ENCODE results near the gene SPOPL. TPM values are rescaled to one million over a fixed set of nuclear protein-coding genes. Genes with fewer than 3 reads are reported as not detected.
"Not testable (repeated sequence)": the region's sequence is repeated elsewhere in the genome, so short reads cannot be mapped to it uniquely, and the experiment has no call there.

SPOPL gene
- total and polyA plus RNA-seq, 8 donors, result 3.1 to 60.0 (median 9.6) TPM

DNA sequence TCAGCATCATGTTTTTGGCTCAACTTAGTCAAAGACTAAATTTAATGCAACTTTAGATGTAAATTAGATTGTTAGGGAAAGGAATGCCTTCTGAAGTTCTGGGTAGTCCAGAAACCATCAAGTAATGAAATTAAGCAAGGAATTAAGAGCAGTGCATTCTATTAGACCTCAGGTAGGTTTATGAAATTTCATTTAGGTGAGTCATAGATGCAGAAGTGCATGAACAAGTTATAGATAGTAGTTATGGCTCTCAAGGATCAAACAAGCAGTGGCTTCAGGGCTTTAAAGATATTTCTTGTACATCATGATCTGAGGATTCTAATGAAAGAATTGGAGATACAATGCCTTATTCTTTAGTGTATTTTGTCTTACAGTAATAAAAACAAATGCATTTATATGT, 25.4 kb upstream of the SPOPL start:
- no peak for TF ChIP-seq EP300 (IDR thresholded peaks at IDR 0.05)
- TF ChIP-seq CTCF (IDR thresholded peaks at IDR 0.05), result no peak
- no peak for TF ChIP-seq POLR2A (IDR thresholded peaks at IDR 0.05)
- TF ChIP-seq POLR2AphosphoS5 (IDR thresholded peaks at IDR 0.05), result no peak
- Histone ChIP-seq H3K27me3 (no peaks in the 10 kb centered on the region), H3K4me1 (no peaks in the 10 kb centered on the region), H3K27ac (no peak overlapping the region), H3K36me3 (no peaks in the 10 kb centered on the region), H3K4me3 (no peak overlapping the region), H3K9me3 (no peaks in the 10 kb centered on the region)
- intact Hi-C loops (cut with DNase I; ENCODE audit: low total_unique reads), result no loop called here
- DNase-seq, result no peak

- H3K9me3 ChIP-seq, result no peaks in the 10 kb centered on the region
- H3K4me1 ChIP-seq, result no peaks in the 10 kb centered on the region
- intact Hi-C loops (cut with DNase I; ENCODE audit: low total_unique reads), result no loop called here
- 93 to 98% (median 97%) methylated on average over 4 of the region's 4 CpGs for WGBS, 5 donors
- DNase-seq, result no peak
- TF ChIP-seq POLR2A (IDR thresholded peaks at IDR 0.05) (no peak), EP300 (IDR thresholded peaks at IDR 0.05) (no peak), CTCF (IDR thresholded peaks at IDR 0.05) (no peak), POLR2AphosphoS5 (IDR thresholded peaks at IDR 0.05) (no peak)
- H3K27me3 ChIP-seq, result no peaks in the 10 kb centered on the region
- H3K4me3 ChIP-seq, result no peak overlapping the region
- no peak overlapping the region for H3K27ac ChIP-seq
- H3K36me3 ChIP-seq, result no peaks in the 10 kb centered on the region
Observed at GRCh38 chr2:138476940-138477339, 24.6 kb upstream of the SPOPL start.

- H3K27ac ChIP-seq; intact Hi-C loops (cut with DNase I; ENCODE audit: low total_unique reads); H3K36me3 ChIP-seq; DNase-seq; H3K9me3 ChIP-seq; H3K4me3 ChIP-seq; H3K4me1 ChIP-seq; H3K27me3 ChIP-seq: not testable (repeated sequence)
Observed at GRCh38 chr2:138482796-138483195, 18.8 kb upstream of the SPOPL start.

DNA sequence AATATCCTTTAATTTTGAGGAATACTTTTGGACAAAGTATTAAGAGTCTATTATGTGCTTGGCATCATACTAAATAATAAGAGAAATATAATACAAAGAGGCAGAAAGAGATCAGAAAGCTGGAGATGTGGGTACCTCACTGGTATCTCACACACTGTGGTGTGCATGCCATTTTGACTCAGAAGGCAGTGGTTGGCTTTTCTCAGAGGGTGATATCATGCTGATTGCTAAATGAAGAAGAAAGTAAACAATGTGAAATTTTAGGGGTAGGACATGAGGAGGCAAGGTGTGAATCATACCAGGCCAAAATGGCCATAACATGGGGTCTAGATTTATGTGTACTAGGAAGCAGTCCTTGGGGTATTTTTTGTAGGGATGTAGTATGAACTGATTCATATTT, 16.6 kb upstream of the SPOPL start:
- intact Hi-C loops (cut with DNase I; ENCODE audit: low total_unique reads), result no loop called here
- no peak for DNase-seq
- H3K9me3 ChIP-seq, result no peaks in the 10 kb centered on the region

More for the DNA sequence above, 16.6 kb upstream of the SPOPL start:
- Histone ChIP-seq H3K27me3 (no peaks in the 10 kb centered on the region), H3K4me3 (no peak overlapping the region), H3K27ac (no peak overlapping the region), H3K4me1 (peaks cover 0 to 8% (median 0%) of the 10 kb centered on the region in 4 donors), H3K36me3 (no peaks in the 10 kb centered on the region)
- no peak for TF ChIP-seq CTCF (IDR thresholded peaks at IDR 0.05)
